ENCODE measurements around the gene PROSER2.
"Not testable (repeated sequence)": the region's sequence is repeated elsewhere in the genome, so short reads cannot be mapped to it uniquely, and the experiment has no call there.

PROSER2 gene

DNA sequence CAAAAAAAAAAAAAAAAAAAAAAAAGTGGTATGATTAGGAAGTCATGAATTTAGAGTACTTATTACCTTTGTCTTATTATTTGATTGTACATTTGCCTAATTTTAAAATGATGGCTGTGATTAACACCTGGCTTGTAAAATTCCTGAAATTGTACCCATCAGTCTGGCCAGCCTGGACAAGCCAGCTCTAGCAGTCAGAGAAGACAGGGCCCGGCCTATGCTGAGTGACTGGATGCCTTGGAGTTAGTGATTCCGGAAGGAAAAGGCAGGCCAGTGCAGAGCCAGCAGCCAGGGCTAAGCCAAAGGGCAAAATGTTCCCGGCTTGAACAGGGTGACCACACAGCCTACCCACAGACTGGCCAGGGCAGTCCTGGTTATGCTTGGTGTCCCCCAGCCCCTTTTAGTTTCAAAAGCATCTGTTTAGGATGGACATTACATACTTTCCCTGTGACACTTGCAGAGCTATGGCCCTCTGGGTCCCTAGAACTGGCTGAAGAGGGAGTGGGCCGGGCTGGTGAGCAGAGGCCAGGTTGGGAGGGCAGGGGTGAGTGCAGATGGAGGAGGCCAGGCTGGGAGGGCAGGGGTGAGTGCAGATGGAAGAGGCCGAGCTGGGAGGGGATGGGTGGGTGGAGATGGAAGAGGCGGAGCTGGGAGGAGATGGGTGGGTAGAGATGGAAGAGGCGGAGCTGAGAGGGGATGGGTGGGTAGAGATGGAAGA lies 61.7 kb downstream of the PROSER2 start:
- H3K4me3 ChIP-seq = no peak overlapping the region
- no peak for DNase-seq (ENCODE audit: low spot score)
- no peak overlapping the region for H3K27ac ChIP-seq
- TF ChIP-seq, protein P1, sequence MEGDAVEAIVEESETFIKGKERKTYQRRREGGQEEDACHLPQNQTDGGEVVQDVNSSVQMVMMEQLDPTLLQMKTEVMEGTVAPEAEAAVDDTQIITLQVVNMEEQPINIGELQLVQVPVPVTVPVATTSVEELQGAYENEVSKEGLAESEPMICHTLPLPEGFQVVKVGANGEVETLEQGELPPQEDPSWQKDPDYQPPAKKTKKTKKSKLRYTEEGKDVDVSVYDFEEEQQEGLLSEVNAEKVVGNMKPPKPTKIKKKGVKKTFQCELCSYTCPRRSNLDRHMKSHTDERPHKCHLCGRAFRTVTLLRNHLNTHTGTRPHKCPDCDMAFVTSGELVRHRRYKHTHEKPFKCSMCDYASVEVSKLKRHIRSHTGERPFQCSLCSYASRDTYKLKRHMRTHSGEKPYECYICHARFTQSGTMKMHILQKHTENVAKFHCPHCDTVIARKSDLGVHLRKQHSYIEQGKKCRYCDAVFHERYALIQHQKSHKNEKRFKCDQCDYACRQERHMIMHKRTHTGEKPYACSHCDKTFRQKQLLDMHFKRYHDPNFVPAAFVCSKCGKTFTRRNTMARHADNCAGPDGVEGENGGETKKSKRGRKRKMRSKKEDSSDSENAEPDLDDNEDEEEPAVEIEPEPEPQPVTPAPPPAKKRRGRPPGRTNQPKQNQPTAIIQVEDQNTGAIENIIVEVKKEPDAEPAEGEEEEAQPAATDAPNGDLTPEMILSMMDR (IDR thresholded peaks at IDR 0.05) = no peak

DNA sequence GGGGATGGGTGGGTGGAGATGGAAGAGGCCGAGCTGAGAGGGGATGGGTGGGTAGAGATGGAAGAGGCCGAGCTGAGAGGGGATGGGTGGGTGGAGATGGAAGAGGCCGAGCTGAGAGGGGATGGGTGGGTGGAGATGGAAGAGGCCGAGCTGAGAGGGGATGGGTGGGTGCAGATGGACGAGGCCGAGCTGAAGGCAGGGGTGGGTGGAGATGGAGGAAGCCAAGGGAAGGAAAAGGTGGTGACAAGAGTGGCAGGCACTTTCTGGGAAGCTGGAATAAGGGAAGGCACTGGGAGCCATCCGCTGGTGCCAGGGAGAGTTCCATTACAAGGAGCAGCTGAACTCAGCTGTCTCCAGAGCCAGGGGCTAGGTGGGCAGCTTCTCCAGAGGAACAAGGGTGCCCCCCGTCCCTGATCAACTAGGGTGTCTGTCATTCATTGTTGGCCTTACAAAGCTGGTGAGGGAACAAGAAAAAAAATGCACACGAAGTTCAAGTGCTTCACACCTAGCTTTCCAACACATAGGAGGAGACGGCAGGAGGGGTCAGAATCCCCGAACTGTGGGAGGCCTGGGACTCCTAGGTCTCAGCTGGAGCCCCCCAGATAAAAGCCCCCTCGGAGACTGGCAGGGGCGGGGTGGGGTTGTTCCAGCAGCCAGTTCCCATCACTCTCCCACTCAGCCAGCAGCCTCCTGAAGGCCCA lies 62.4 kb downstream of the PROSER2 start:
- no peak for DNase-seq (ENCODE audit: low spot score)
- no peak overlapping the region for H3K27ac ChIP-seq
- H3K4me3 ChIP-seq = no peak overlapping the region
- TF ChIP-seq, protein P1 (IDR thresholded peaks at IDR 0.05) = no peak

DNA sequence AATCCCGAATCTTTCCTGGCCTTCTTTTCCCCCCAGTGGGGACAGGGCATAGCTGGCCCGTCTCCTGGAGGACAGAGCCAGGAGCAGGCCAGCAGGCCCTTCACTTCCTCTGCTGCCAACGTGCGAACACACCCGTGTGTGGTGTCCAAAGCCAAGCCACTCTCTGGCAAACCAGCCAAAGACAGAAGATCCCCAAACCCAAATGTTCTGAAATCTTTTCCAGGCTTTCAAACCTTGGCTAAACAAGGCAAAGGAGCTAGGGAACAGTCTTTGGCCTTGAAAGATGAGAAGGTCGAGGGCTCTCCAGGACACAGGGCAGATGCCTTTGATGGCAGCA lies 63.0 kb downstream of the PROSER2 start:
- H3K4me3 ChIP-seq = no peak overlapping the region
- TF ChIP-seq, protein P1 (IDR thresholded peaks at IDR 0.05) = no peak
- H3K27ac ChIP-seq = no peak overlapping the region
- DNase-seq (ENCODE audit: low spot score) = no peak

DNA sequence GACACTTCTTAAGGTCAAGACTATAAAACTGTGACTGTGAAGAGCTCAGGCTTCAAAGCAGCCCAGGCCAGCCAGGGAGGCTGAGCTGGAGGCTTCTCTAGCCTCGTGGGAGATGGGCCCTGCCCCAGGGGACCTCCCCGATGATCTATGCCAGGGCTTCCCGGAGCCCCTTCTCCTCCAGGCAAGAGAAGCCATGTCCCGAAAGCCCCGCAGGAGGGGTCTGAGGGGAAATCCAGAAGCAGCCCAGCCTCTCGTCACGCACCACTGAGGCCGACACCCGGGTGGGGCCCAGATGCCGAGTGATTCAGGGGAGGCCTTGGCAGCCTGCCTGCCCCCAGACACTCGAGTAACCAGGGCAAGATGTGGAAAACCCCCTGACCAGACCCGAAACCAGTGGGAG lies 63.7 kb downstream of the PROSER2 start:
- TF ChIP-seq, protein P1 (IDR thresholded peaks at IDR 0.05) = no peak
- DNase-seq (ENCODE audit: low spot score) = no peak
- Histone ChIP-seq H3K4me3 (no peak overlapping the region), H3K27ac (no peak overlapping the region)

DNA sequence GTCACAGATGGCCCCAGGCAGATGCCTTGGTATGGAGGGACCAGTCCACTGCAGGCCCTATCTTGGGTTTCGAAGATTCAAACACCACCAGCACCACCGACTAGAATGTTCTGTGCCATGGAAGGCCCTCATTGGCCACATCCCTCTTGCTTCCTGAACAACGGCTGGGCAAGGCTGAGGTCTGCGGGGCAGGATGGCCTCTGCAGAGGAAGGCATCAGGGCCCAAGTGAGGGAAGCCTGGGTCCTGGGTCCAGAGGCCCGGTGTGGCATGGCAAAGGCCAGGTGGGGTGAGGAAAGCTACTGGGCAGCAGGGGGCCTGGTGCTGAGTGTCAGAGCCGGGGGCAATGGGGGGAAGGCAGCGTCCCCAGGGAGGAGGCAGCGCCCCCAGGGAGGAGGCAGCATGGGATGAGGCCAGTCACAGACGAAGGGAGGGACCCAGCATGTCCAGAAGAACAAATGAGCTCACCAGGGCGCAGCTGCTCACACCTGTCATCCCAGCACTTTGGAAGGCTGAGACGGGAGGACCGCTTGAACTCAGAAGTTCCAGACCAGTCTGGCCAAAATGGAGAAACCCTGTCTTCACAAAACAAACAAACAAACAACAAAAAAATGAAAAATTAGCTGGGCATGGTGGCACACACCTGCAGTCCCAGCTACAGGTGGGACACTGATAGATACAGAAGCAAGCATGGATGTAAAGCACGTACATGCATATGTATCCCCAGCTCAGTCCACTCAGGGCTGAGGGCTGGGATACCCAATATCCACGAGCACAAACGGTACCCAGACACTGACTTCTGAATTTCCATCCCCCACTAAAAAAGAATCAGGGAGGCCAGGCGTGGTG lies 64.4 kb downstream of the PROSER2 start:
- Histone ChIP-seq H3K27ac (no peak overlapping the region), H3K4me3 (no peak overlapping the region)
- DNase-seq (ENCODE audit: low spot score) = no peak
- TF ChIP-seq, protein P1 (IDR thresholded peaks at IDR 0.05) = no peak

DNA sequence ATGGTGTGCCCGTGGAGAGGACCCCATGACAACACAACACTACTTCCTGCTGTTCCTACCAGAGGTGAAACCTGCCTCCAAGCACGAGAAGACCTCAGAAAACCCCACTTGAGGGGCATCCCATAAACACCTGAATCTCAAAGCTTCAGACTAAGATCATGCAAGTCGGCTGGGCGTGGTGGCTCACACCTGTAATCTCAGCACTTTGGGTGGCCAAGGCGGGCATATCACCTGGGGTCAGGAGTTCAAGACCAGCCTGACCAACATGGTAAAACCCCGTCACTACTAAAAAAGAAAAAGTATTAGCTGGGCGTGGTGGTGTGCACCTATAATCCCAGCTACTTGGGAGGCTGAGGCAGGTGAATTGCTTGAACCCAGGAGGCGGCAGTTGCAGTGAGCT lies 66.1 kb downstream of the PROSER2 start:
- not testable (repeated sequence) for H3K27ac ChIP-seq; DNase-seq (ENCODE audit: low spot score); H3K4me3 ChIP-seq

DNA sequence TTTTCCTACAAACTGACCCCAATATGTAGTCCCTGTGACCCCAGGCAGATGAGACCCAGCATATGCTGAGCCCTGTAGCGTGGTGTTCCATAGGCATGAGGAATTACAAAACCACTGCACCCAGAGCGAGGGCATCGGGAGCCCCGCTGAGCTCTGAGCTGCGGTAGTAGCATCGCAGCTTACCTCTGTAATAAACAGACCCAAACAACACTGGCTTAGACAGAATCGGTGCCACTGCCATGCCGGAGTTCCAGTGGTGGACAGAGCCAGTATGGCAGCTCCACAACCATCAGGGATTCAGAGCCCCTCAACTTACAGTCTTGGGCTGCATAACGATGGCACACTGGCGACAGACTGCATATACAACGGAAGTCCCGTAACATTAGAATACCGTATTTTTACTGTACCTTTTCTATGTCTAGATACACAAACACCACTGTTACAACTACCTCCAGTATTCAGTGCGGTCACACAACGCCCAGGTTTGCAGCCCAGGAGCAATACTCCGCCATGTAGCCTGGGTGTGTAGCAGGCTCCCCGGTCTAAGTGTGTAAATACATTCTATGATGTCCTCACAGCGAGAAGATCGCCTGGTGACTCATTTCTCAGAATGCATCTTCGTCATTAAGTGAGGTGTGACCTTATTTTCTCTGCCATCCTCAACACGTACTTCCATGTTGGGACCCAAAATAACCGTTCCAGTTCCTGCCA lies 68.8 kb downstream of the PROSER2 start:
- Histone ChIP-seq H3K27ac (no peak overlapping the region), H3K4me3 (no peak overlapping the region)
- TF ChIP-seq, protein P1 (IDR thresholded peaks at IDR 0.05) = no peak
- DNase-seq (ENCODE audit: low spot score) = no peak
